GM12878 (cell line): ENCODE measurements around the gene COA1. TPM values are rescaled to one million over a fixed set of nuclear protein-coding genes. Genes with fewer than 3 reads are reported as not detected.

Experiments
- ATAC-seq: fragments of 200-7000 bp; cut with Tn5 transposase; 3 replicates; pipeline ENCODE4 v1.9.1; 2020; ENCODE audit warnings: mild to moderate bottlenecking, moderate library complexity
- BruUV-seq: library from RNA; stranded (reverse); fragments of 400-500 nt; replicated peaks from 2 replicates; lab custom pipeline; 2021; lab: Mats Ljungman, UMichigan
- CTCF ChIA-PET: fragments of 300-600 bp; sonication (Branson Sonifier 250); formaldehyde crosslinking; extraction: SDS; loops from one replicate; lab custom pipeline; 2021; ENCODE audit warnings: inconsistent platforms; lab: Yijun Ruan, JAX
- POLR2A ChIA-PET: fragments of 350-600 bp; formaldehyde crosslinking; extraction: SDS; loops from one replicate; lab custom pipeline; 2021; ENCODE audit warnings: inconsistent platforms; lab: Charles Lee
- RAD21 ChIA-PET: fragments of 300-600 bp; sonication (Branson Sonifier 250); formaldehyde crosslinking; loops from one replicate; lab custom pipeline; 2023; ENCODE audit warnings: antibody characterized with exemption; ENCODE audit not compliant: unreplicated experiment; lab: Charles Lee
- SMC1A ChIA-PET: fragments of 300-600 bp; sonication (Branson Sonifier 250); formaldehyde crosslinking; loops from one replicate; lab custom pipeline; 2023; ENCODE audit not compliant: unreplicated experiment, uncharacterized antibody; lab: Charles Lee
- DNase-seq: peaks from one replicate; pipeline ENCODE4 v3.0.0-alpha.2; 2011; ENCODE audit warnings: low read depth, low spot score
- FAIRE-seq: peaks from 3 replicates; lab custom pipeline; 2011; peaks lifted over from hg19 to GRCh38; lab: Jason Lieb, UNC
- H2AFZ ChIP-seq: 2 replicates; pipeline ENCODE4 v1.6.0; 2011; ENCODE audit warnings: low read depth, low read length, control low read depth; ENCODE audit not compliant: control insufficient read depth
- H3K27ac ChIP-seq: 2 replicates; pipeline ENCODE4 v1.5.1; 2011; ENCODE audit warnings: control low read depth; ENCODE audit not compliant: control insufficient read depth, insufficient read depth
- H3K27me3 ChIP-seq, 2 experiments: replicated peaks in 1 of 2; 2 replicates each; pipeline versions ENCODE4 v1.6.0 to v1.6.1; 2011; ENCODE audit warnings: low read length in 1 of 2; ENCODE audit not compliant: control insufficient read depth in 2 of 2, insufficient read depth in 2 of 2
- H3K36me3 ChIP-seq, 2 experiments: 2 replicates each; pipeline ENCODE4 v1.5.1; 2011; ENCODE audit warnings: low read length in 1 of 2; ENCODE audit not compliant: control insufficient read depth in 2 of 2, insufficient read depth in 2 of 2
- H3K4me1 ChIP-seq: 2 replicates; pipeline ENCODE4 v1.6.1; 2011; ENCODE audit warnings: mild to moderate bottlenecking, low read length, moderate library complexity, mixed read lengths; ENCODE audit not compliant: control insufficient read depth, insufficient read depth
- H3K4me2 ChIP-seq: 2 replicates; pipeline ENCODE4 v1.6.0; 2011; ENCODE audit warnings: control low read depth; ENCODE audit not compliant: control insufficient read depth, insufficient read depth
- H3K4me3 ChIP-seq: fragments of 200-600 bp; sonication (generic); 2 replicates; pipeline ENCODE4 v1.5.1; 2016
- H3K79me2 ChIP-seq: 2 replicates; pipeline ENCODE4 v1.6.0; 2011; ENCODE audit warnings: low read length; ENCODE audit not compliant: control insufficient read depth, insufficient read depth
- H3K9ac ChIP-seq: 2 replicates; pipeline ENCODE4 v1.8.0; 2011; ENCODE audit warnings: low read length, control low read depth, mixed read lengths; ENCODE audit not compliant: control insufficient read depth, insufficient read depth
- H3K9me3 ChIP-seq: replicated peaks from 3 replicates; pipeline ENCODE4 v1.5.1; 2011; ENCODE audit warnings: mild to moderate bottlenecking, low read length; ENCODE audit not compliant: control insufficient read depth, insufficient read depth
- H4K20me1 ChIP-seq: 2 replicates; pipeline ENCODE4 v1.6.0; 2011; ENCODE audit not compliant: control insufficient read depth, insufficient read depth
- BHLHE40 ChIP-seq, 2 experiments: fragments of 450-650 bp in 1 of 2; IDR thresholded peaks; 2 replicates each; pipeline ENCODE4 v1.6.1; 2011 to 2017; ENCODE audit warnings: low read depth in 2 of 2, borderline replicate concordance in 1 of 2, improper control_type of control experiment in 1 of 2, low read length in 1 of 2, mild to moderate bottlenecking in 1 of 2
- BRCA1 ChIP-seq: IDR thresholded peaks from 2 replicates; pipeline ENCODE4 v1.6.1; 2011; ENCODE audit warnings: low read depth, low read length, improper control_type of control experiment
- CBFB ChIP-seq: IDR thresholded peaks from 2 replicates; pipeline ENCODE4 v1.6.1; 2016; ENCODE audit warnings: antibody characterized with exemption, low read depth
- CHD1 ChIP-seq: IDR thresholded peaks from 2 replicates; pipeline ENCODE4 v1.6.1; 2012; ENCODE audit warnings: low read depth, low read length, improper control_type of control experiment
- GATAD2B ChIP-seq: fragments of 450-650 bp; conservative IDR thresholded peaks from 2 replicates; pipeline ENCODE4 v1.6.1; 2017; ENCODE audit warnings: low read depth, mild to moderate bottlenecking, moderate library complexity
- IKZF1 ChIP-seq: fragments of 450-650 bp; conservative IDR thresholded peaks from 2 replicates; pipeline ENCODE4 v1.6.1; 2017; ENCODE audit warnings: antibody characterized with exemption, mild to moderate bottlenecking
- IKZF2 ChIP-seq, 2 experiments: fragments of 450-650 bp; IDR thresholded peaks; 2 replicates each; pipeline ENCODE4 v1.6.1; 2017; ENCODE audit warnings: mild to moderate bottlenecking in 2 of 2, moderate library complexity in 2 of 2
- MYB ChIP-seq: fragments of 150-350 bp; IDR thresholded peaks from 2 replicates; pipeline ENCODE4 v1.6.1; 2014; ENCODE audit warnings: mild to moderate bottlenecking, low read depth, low read length, borderline replicate concordance
- NFYA ChIP-seq: IDR thresholded peaks from 2 replicates; pipeline ENCODE4 v1.6.1; 2011; ENCODE audit warnings: low read depth, mild to moderate bottlenecking, low read length, improper control_type of control experiment, borderline replicate concordance
- NR2F1 ChIP-seq: fragments of 450-650 bp; conservative IDR thresholded peaks from 2 replicates; pipeline ENCODE4 v1.6.1; 2017; ENCODE audit warnings: mild to moderate bottlenecking
- RB1 ChIP-seq: fragments of 450-650 bp; formaldehyde crosslinking; IDR thresholded peaks from 2 replicates; pipeline ENCODE4 v1.6.1; 2017; ENCODE audit warnings: mild to moderate bottlenecking, borderline replicate concordance
- RCOR1 ChIP-seq: conservative IDR thresholded peaks from 2 replicates; pipeline ENCODE4 v1.6.1; 2012; ENCODE audit warnings: low read depth, low read length, improper control_type of control experiment
- SMARCA5 ChIP-seq: fragments of 450-650 bp; IDR thresholded peaks from 2 replicates; pipeline ENCODE4 v1.6.1; 2017; ENCODE audit warnings: mild to moderate bottlenecking
- YY1 ChIP-seq: IDR thresholded peaks from 2 replicates; pipeline ENCODE4 v1.6.1; 2011; ENCODE audit warnings: low read depth, mild to moderate bottlenecking, low read length
- ZNF217 ChIP-seq: fragments of 450-650 bp; IDR thresholded peaks from 2 replicates; pipeline ENCODE4 v1.6.1; 2017; ENCODE audit warnings: antibody characterized with exemption, mild to moderate bottlenecking
- ZNF622 ChIP-seq: fragments of 450-650 bp; IDR thresholded peaks from 2 replicates; pipeline ENCODE4 v1.6.1; 2017; ENCODE audit warnings: mild to moderate bottlenecking, inconsistent platforms
- WGBS: methylation state at CpG from one replicate; pipeline ENCODE4 v1.1.6; 2016; ENCODE audit warnings: low lambda C conversion rate; ENCODE audit not compliant: insufficient replicate concordance, insufficient coverage; ENCODE audit errors: missing lambda C conversion rate; 5-methylcytosine and 5-hydroxymethylcytosine counted together
- in situ Hi-C: fragments of 300-500 bp; cut with MboI; formaldehyde crosslinking; loops from 9 replicates; pipeline ENCODE4 v1.14.3; 2018; ENCODE audit warnings: mixed read lengths
- intact Hi-C: fragments of 100-400 bp; cut with micrococcal nuclease; formaldehyde crosslinking; loops from one replicate; pipeline ENCODE4 v1.14.2; 2022; ENCODE audit not compliant: unreplicated experiment
- polyA plus RNA-seq, 11 experiments: library from polyadenylated mRNA; depleted of rRNA in 4 of 11; unstranded in 6 of 11; stranded (reverse) in 5 of 11; fragments of >200 nt; fragmentation: Nextera tagmentation in 4 of 11; fragmentation: Illumina TruSeq in 1 of 11; extraction: Ambion mirVana in 4 of 11; extraction: Trizol in 1 of 11; gene quantifications; 1 replicate in 1 of 11; 2 replicates in 10 of 11; pipeline versions ENCODE4 v1.2.1 to v1.2.3, GENCODE V29; 2011 to 2016; ENCODE audit warnings: inconsistent platforms in 2 of 11, missing spikeins in 2 of 11, low read depth in 1 of 11
- total RNA-seq, 4 experiments: library from RNA; depleted of rRNA in 3 of 4; stranded (reverse); fragments of >200 nt in 3 of 4; fragmentation: Illumina TruSeq in 1 of 4; extraction: Trizol in 1 of 4; gene quantifications; 2 replicates each; pipeline versions ENCODE4 v1.2.1 to v1.2.3, GENCODE V29; 2013 to 2021
- TF ChIP-seq, protein P1 (sequence below): fragments of 450-650 bp; formaldehyde crosslinking; IDR thresholded peaks from 2 replicates; pipeline ENCODE4 v1.4.0; 2022; ENCODE audit warnings: mild to moderate bottlenecking, moderate library complexity

COA1 gene
- total and polyA plus RNA-seq, 10 of the 15 experiments (the other 5 are each of a cell fraction or from before 2014, with no cell fraction given): 83.1 to 258 (median 111) TPM

DNA sequence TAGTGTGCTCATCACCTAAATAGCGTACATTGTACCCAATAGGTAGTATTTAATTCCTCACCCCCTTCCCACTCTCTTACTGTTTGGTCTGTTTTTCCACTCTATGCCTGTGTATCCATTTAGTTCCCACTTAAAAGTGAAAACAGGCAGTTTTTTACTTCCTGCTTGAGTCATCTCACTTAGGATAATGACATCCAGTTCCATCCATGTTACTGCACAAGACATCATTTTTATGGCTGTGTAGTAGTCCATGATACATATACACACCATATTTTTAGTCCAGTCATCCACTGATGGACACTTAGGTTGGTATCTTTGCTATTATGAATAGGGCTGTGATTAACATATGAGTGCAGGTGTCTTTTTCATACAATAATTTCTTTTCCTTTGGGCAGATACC lies 136.3 kb downstream of the COA1 start:
- intact Hi-C loops: no loop called here
- SMC1A ChIA-PET: interaction anchor here (0.6 to 9.8 kb wide), 6 partner anchors 11 to 139 kb away, joined by 3 to 163 read pairs (median 56); partner anchors contain the start of genes COA1 and STK17A
- peak overlapping the region; percentile 70; the same call in 1 of the 2 replicates for H3K4me2 ChIP-seq

GRCh38 chr7:43592326-43592725 lies 137.0 kb downstream of the COA1 start:
- Histone ChIP-seq H3K4me1 (peaks cover 42% of the 10 kb centered on the region), H4K20me1 (no peaks in the 10 kb centered on the region), H2AFZ (no peak overlapping the region), H3K4me3 (peak overlapping the region; percentile 71), H3K27me3 (no peaks in the 10 kb centered on the region), H3K79me2 (peaks cover 99% of the 10 kb centered on the region), H3K9ac (0 out of 2 replicates have a peak overlapping the region, but pooled peaks have one; percentile 11), H3K36me3 (peaks cover 2 to 11% of the 10 kb centered on the region in 2 experiments; a peak in 3 of 4 replicates), H3K4me2 (peak overlapping the region; percentile 70), H3K9me3 (no peaks in the 10 kb centered on the region; the same call in 2 of the 3 replicates), H3K27ac (peak overlapping the region; percentile 98)
- RAD21 ChIA-PET: interaction anchor here (1.2 to 12.2 kb wide), 5 partner anchors 10 to 133 kb away, joined by 4 to 280 read pairs (median 6); partner anchors contain the start of gene STK17A
- SMC1A ChIA-PET: interaction anchor here (0.6 to 9.8 kb wide), 9 partner anchors 9 to 140 kb away, joined by 3 to 163 read pairs (median 5); partner anchors contain the start of genes COA1 and STK17A
- FAIRE-seq (no peak), ATAC-seq (no peak), DNase-seq (no peak)
- in situ Hi-C loops (no loop called here), intact Hi-C loops (no loop called here)
- BruUV-seq: no TSS peak
- CTCF ChIA-PET: interaction anchor here (1.0 to 12.5 kb wide), 5 partner anchors 10 to 192 kb away, joined by 3 to 183 read pairs (median 20); partner anchors contain the start of gene STK17A
- POLR2A ChIA-PET: interaction anchor here (0.8 to 9.8 kb wide), 3 partner anchors 29 to 149 kb away, joined by 3 to 138 read pairs (median 3); no protein-coding TSS in a partner anchor
- WGBS: 80% methylated on average over 2 of the region's 3 CpGs
- no peak for TF ChIP-seq GATAD2B
- TF ChIP-seq CBFB: no peak
- no peak for TF ChIP-seq CHD1
- TF ChIP-seq RB1: no peak
- no peak for TF ChIP-seq BHLHE40 (IDR thresholded peaks at IDR 0.05; ENCODE audit: borderline replicate concordance in 1 of 2, low read depth in 2 of 2, low read length in 1 of 2)
- TF ChIP-seq MYB: no peak
- TF ChIP-seq, protein P1, sequence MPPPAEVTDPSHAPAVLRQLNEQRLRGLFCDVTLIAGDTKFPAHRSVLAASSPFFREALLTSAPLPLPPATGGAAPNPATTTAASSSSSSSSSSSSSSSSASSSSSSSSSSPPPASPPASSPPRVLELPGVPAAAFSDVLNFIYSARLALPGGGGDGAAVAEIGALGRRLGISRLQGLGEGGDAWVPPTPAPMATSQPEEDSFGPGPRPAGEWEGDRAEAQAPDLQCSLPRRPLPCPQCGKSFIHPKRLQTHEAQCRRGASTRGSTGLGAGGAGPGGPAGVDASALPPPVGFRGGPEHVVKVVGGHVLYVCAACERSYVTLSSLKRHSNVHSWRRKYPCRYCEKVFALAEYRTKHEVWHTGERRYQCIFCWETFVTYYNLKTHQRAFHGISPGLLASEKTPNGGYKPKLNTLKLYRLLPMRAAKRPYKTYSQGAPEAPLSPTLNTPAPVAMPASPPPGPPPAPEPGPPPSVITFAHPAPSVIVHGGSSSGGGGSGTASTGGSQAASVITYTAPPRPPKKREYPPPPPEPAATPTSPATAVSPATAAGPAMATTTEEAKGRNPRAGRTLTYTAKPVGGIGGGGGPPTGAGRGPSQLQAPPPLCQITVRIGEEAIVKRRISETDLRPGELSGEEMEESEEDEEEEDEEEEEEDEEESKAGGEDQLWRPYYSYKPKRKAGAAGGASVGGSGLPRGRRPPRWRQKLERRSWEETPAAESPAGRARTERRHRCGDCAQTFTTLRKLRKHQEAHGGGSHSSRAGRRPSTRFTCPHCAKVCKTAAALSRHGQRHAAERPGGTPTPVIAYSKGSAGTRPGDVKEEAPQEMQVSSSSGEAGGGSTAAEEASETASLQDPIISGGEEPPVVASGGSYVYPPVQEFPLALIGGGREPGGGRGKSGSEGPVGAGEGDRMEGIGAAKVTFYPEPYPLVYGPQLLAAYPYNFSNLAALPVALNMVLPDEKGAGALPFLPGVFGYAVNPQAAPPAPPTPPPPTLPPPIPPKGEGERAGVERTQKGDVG (CRISPR knock-in tag): no peak
- TF ChIP-seq NR2F1: no peak
- TF ChIP-seq YY1: no peak

More for the DNA sequence above, 136.3 kb downstream of the COA1 start:
- peaks cover 6 to 11% of the 10 kb centered on the region in 2 experiments; a peak in 3 of 4 replicates for H3K36me3 ChIP-seq
- peak overlapping the region; percentile 50; the same call in 1 of the 2 replicates for H3K4me3 ChIP-seq
- no peaks in the 10 kb centered on the region for H4K20me1 ChIP-seq
- WGBS: 96% methylated on average over 1 of the region's 1 CpG
- CTCF ChIA-PET: interaction anchor here (1.0 to 12.5 kb wide), 5 partner anchors 11 to 192 kb away, joined by 3 to 183 read pairs (median 20); partner anchors contain the start of gene STK17A
- RAD21 ChIA-PET: interaction anchor here (1.2 to 12.2 kb wide), 3 partner anchors 10 to 107 kb away, joined by 5 to 280 read pairs (median 24); partner anchors contain the start of gene STK17A
- FAIRE-seq: no peak
- TF ChIP-seq SMARCA5: 0 out of 2 replicates have a peak, but pooled peaks have one; percentile 34
- no peak for TF ChIP-seq ZNF622
- TF ChIP-seq RCOR1: no peak
- TF ChIP-seq ZNF217: peak; percentile 52; the same call in 1 of the 2 replicates
- TF ChIP-seq IKZF1: 0 out of 2 replicates have a peak, but pooled peaks have one; percentile 13
- TF ChIP-seq BRCA1: no peak
- TF ChIP-seq NFYA: no peak
- TF ChIP-seq IKZF2 (IDR thresholded peaks at IDR 0.05): 0 out of 4 replicates have a peak, but pooled peaks of 1 of the 2 experiments have one; percentile 21
- TF ChIP-seq, all 136 proteins: peak for 4
- Histone ChIP-seq H3K9ac (no peak overlapping the region), H3K9me3 (no peaks in the 10 kb centered on the region; the same call in 2 of the 3 replicates), H3K27me3 (no peaks in the 10 kb centered on the region), H3K79me2 (peaks cover 96% of the 10 kb centered on the region), H3K27ac (peak overlapping the region; percentile 31; the same call in 1 of the 2 replicates), H3K4me1 (peaks cover 41% of the 10 kb centered on the region), H2AFZ (no peak overlapping the region)
- POLR2A ChIA-PET: interaction anchor here (0.8 to 9.8 kb wide), 2 partner anchors 55 to 150 kb away, joined by 3 to 138 read pairs; no protein-coding TSS in a partner anchor
- ATAC-seq (no peak), DNase-seq (no peak)
- BruUV-seq: no TSS peak
- in situ Hi-C loops: no loop called here
